IPS-NIHi7 (cell line): Measurements from ENCODE around the gene USP15.
"Not testable (repeated sequence)": the region's sequence is repeated elsewhere in the genome, so short reads cannot be mapped to it uniquely, and the experiment has no call there.

Source experiments
- DNase-seq: peaks from one replicate; pipeline ENCODE4 v3.0.0; 2012; ENCODE audit warnings: mixed read lengths; ENCODE audit errors: extremely low spot score

The USP15 gene

DNA sequence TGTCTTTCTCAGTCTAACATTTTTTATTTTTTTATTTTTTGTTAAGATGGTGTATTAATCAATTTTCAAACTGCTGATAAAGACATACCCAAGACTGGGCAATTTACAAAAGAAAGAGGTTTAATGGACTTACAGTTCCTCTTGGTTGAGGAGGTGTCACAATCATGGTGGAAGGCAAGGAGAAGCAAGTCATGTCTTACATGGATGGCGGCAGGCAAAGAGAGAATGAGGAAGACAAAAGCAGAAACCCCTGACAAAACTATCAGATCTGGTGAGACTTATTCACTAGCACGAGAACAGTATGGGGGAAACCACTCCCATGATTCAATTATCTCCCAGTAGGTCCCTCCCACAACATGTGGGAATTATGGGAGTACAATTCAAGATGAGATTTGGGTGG lies 195.2 kb downstream of the USP15 start:
- not testable (repeated sequence) for DNase-seq

DNA sequence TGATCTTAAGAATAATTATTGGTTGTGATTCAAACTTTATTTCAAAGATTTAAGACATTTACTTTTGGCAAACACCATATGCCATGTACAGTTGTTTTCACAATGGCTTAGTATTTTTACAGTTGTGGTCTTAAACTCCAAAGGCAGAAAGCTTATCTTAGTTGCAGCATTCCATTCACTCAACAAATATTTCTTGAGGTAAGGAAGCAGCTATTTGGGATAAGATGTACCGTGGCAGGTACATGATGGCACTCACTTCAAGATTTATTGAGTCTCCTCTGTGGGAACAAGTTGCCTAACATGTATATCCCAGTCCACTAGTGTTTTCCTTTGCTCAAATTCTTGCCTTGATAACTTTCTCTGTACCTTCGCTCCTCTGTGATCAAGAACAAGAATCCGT lies 198.4 kb downstream of the USP15 start:
- no peak for DNase-seq

DNA sequence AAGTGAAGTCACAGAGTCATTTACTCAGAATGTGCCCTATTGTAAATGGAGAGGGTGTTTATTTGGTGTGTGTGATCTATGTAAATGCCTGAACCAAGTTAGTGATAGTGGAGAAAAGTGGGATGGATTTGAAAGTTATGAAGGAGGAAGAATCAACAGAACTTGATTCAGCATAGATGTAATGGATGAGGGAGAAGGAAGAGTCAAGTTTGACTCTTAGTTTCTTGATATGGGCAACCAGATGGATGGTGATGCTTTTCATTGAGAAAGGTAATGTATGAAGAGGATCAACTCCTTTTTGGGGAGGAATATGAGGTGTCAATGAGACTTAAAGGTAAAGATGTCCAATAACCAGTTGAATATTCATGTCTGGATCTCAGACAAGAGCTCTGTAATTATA lies 199.8 kb downstream of the USP15 start:
- no peak for DNase-seq

DNA sequence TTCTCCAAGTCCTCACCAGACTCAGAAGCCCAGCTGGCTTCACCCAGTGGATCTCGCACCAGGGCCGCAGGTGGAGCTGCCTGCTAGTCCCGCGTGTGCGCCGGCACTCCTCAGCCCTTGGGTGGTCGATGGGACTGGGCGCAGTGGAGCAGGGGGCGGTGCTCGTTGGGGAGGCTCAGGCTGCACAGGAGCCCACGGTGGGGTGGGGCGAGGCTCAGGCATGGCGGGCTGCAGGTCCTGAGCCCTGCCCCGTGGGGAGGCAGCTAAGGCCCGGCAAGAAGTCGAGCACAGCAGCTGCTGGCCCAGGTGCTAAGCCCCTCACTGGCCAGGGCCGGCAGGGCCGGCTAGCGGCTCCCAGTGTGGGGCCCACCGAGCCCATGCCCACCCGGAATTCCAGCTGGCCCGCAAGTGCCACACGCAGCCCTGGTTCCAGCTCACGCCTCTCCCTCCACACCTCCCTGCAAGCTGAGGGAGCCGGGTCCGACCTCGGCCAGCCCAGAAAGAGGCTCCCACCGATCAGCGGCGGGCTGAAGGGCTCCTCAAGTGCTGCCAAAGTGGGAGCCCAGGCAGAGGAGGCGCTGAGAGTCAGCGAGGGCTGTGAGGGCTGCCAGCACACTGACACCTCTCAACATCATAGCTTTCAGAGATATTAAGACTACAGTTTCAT lies 201.1 kb downstream of the USP15 start:
- not testable (repeated sequence) for DNase-seq

DNA sequence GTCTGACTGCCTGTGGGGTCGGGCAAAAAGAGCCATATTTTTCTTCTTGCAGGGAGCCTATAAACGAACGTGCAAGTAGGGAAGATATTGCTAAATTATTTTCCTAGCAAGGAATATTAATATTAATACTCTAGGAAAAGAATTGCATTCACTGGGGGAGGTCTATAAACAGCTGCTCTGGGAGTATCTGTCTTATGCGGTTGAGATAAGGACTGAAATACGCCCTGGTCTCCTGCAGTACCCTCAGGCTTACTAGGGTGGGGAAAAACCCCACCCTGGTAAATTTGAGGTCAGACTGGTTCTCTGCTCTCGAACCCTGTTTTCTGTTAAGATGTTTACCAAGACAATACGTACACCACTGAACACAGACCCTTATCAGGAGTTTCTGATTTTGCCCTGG lies 203.0 kb downstream of the USP15 start:
- not testable (repeated sequence) for DNase-seq
